Tibial nerve (tissue), 3 donors: Measurements from ENCODE around the gene TCF4.

Source experiments
- POLR2A ChIP-seq, 2 donors: fragments of 450-650 bp; IDR thresholded peaks; one replicate each; pipeline ENCODE4 v1.6.1; 2017; ENCODE audit warnings: antibody characterized with exemption in 2 of 2, mild to moderate bottlenecking in 2 of 2, moderate library complexity in 2 of 2
- TF ChIP-seq, protein P1 (sequence below), 5 experiments: fragments of 200-600 bp in 3 of 5; fragments of 450-650 bp in 2 of 5; sonication (generic) in 3 of 5; IDR thresholded peaks; one replicate each; pipeline ENCODE4 v1.5.1; 2016 to 2019; ENCODE audit warnings: antibody characterized with exemption in 5 of 5, mild to moderate bottlenecking in 3 of 5, moderate library complexity in 2 of 5

DNA sequence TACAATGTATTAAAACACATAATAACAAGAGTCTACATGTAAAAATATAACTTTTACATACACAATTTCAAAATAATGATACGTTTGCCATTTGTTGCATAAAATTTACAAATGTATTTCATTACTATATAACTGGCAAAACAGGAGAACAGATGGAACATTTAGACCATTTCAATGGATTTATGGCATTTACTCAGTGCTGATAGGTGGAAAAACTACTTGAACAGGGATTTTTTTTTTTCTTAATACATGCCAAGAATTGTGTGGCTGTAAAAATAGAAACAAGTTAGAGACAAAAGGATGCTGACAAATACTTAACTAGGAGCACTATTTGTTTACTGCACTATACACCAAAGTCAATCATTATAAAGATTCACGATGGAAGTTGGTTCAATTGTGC, 361.9 kb downstream of the TCF4 start:
- TF ChIP-seq, protein P1, sequence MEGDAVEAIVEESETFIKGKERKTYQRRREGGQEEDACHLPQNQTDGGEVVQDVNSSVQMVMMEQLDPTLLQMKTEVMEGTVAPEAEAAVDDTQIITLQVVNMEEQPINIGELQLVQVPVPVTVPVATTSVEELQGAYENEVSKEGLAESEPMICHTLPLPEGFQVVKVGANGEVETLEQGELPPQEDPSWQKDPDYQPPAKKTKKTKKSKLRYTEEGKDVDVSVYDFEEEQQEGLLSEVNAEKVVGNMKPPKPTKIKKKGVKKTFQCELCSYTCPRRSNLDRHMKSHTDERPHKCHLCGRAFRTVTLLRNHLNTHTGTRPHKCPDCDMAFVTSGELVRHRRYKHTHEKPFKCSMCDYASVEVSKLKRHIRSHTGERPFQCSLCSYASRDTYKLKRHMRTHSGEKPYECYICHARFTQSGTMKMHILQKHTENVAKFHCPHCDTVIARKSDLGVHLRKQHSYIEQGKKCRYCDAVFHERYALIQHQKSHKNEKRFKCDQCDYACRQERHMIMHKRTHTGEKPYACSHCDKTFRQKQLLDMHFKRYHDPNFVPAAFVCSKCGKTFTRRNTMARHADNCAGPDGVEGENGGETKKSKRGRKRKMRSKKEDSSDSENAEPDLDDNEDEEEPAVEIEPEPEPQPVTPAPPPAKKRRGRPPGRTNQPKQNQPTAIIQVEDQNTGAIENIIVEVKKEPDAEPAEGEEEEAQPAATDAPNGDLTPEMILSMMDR (IDR thresholded peaks at IDR 0.05), result no peak
- TF ChIP-seq POLR2A (IDR thresholded peaks at IDR 0.05), result no peak
